ENCODE measurements around the gene PDE7B.

Gene PDE7B

GRCh38 chr6:135880066-135880972 lies 28.8 kb downstream of the PDE7B start:
- Mint-ChIP-seq H3K27me3 (no peaks in the 10 kb centered on the region), H3K9me3 (no peaks in the 10 kb centered on the region), H3K4me3 (peak overlapping the region; percentile 82), H3K27ac (ENCODE audit: low read depth) (peak overlapping the region; percentile 96), H3K36me3 (ENCODE audit: insufficient read depth) (peaks cover 5% of the 10 kb centered on the region), H3K4me1 (peaks cover 41% of the 10 kb centered on the region)
- peak; percentile 15 to 28 for DNase-seq (ENCODE audit: low spot score in 2 of 2)
- peak; percentile 96 for ATAC-seq (replicated peaks; ENCODE audit: extremely low read depth, poor library complexity, severe bottlenecking)

DNA sequence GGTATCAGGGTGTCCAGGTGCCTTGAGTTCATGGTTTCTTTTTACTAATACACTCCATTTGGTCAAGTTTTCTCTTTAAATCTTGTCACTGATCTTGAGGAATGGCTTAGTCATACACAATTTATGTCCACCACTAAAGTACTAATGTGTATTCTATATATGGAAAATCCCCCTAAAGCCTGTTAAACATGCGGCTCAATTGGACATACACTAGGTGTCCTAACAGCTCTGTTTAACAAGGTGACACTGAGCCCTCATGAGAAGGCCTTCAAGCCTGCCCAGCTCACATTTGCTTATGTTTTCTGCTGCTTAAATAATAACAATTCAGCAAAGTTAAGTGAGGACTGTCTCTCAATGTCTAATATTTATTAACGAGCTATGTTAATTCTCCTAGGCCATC lies 31.5 kb downstream of the PDE7B start:
- H3K4me3 Mint-ChIP-seq, result no peak overlapping the region
- DNase-seq (ENCODE audit: low spot score in 2 of 2), result no peak
- peaks cover 34% of the 10 kb centered on the region for H3K4me1 Mint-ChIP-seq
- H3K9me3 Mint-ChIP-seq, result no peaks in the 10 kb centered on the region
- peak overlapping the region; percentile 96 for H3K27ac Mint-ChIP-seq (ENCODE audit: low read depth)
- H3K36me3 Mint-ChIP-seq (ENCODE audit: insufficient read depth), result peaks cover 5% of the 10 kb centered on the region
- H3K27me3 Mint-ChIP-seq, result no peaks in the 10 kb centered on the region
- no peak for ATAC-seq (replicated peaks; ENCODE audit: extremely low read depth, poor library complexity, severe bottlenecking)

GRCh38 chr6:135883536-135883935 lies 32.0 kb downstream of the PDE7B start:
- no peaks in the 10 kb centered on the region for H3K9me3 Mint-ChIP-seq
- H3K27ac Mint-ChIP-seq (ENCODE audit: low read depth), result no peak overlapping the region
- peaks cover 34% of the 10 kb centered on the region for H3K4me1 Mint-ChIP-seq
- peaks cover 5% of the 10 kb centered on the region for H3K36me3 Mint-ChIP-seq (ENCODE audit: insufficient read depth)
- DNase-seq (ENCODE audit: low spot score in 2 of 2) (no peak), ATAC-seq (replicated peaks; ENCODE audit: extremely low read depth, poor library complexity, severe bottlenecking) (no peak)
- no peak overlapping the region for H3K4me3 Mint-ChIP-seq
- no peaks in the 10 kb centered on the region for H3K27me3 Mint-ChIP-seq

DNA sequence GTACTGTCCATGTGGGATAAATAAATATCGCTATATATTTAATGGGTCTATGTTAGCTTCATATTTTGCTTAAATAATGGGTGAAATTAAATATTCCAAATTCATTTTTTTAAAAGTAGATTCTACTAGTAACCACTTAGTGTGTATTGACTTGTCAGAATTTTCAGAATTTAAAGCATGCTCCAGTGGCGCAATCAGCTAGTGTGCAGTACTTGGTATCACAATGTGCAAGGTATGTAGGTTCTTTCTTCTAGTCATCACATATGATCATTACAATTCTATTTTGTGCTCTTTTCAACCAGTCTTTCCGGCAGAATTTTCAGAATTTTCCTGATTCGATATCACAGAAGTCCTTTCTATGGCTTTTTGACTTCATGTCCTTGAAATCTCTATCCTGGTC lies 32.6 kb downstream of the PDE7B start:
- H3K36me3 Mint-ChIP-seq (ENCODE audit: insufficient read depth), result peaks cover 5% of the 10 kb centered on the region
- no peak for DNase-seq (ENCODE audit: low spot score in 2 of 2)
- H3K27ac Mint-ChIP-seq (ENCODE audit: low read depth), result no peak overlapping the region
- H3K4me3 Mint-ChIP-seq, result no peak overlapping the region
- H3K9me3 Mint-ChIP-seq, result no peaks in the 10 kb centered on the region
- H3K4me1 Mint-ChIP-seq, result peaks cover 34% of the 10 kb centered on the region
- no peak for ATAC-seq (replicated peaks; ENCODE audit: extremely low read depth, poor library complexity, severe bottlenecking)
- H3K27me3 Mint-ChIP-seq, result no peaks in the 10 kb centered on the region

- Mint-ChIP-seq H3K9me3 (no peaks in the 10 kb centered on the region), H3K4me1 (peaks cover 6% of the 10 kb centered on the region)
- ATAC-seq (replicated peaks; ENCODE audit: extremely low read depth, poor library complexity, severe bottlenecking), result no peak
These were observed 35.6 kb downstream of the PDE7B start for GRCh38 chr6:135887069-135887468.

GRCh38 chr6:135888818-135889217 lies 37.3 kb downstream of the PDE7B start:
- Mint-ChIP-seq H3K27ac (ENCODE audit: low read depth) (no peak overlapping the region), H3K9me3 (no peaks in the 10 kb centered on the region), H3K4me3 (no peak overlapping the region), H3K4me1 (no peaks in the 10 kb centered on the region), H3K36me3 (ENCODE audit: insufficient read depth) (no peaks in the 10 kb centered on the region), H3K27me3 (no peaks in the 10 kb centered on the region)
- DNase-seq (ENCODE audit: low spot score in 2 of 2) (no peak), ATAC-seq (replicated peaks; ENCODE audit: extremely low read depth, poor library complexity, severe bottlenecking) (no peak)

More at GRCh38 chr6:135887069-135887468, 35.6 kb downstream of the PDE7B start:
- H3K27me3 Mint-ChIP-seq, result no peaks in the 10 kb centered on the region
- no peaks in the 10 kb centered on the region for H3K36me3 Mint-ChIP-seq (ENCODE audit: insufficient read depth)
- DNase-seq (ENCODE audit: low spot score in 2 of 2), result no peak
- no peak overlapping the region for H3K27ac Mint-ChIP-seq (ENCODE audit: low read depth)
- no peak overlapping the region for H3K4me3 Mint-ChIP-seq

DNA sequence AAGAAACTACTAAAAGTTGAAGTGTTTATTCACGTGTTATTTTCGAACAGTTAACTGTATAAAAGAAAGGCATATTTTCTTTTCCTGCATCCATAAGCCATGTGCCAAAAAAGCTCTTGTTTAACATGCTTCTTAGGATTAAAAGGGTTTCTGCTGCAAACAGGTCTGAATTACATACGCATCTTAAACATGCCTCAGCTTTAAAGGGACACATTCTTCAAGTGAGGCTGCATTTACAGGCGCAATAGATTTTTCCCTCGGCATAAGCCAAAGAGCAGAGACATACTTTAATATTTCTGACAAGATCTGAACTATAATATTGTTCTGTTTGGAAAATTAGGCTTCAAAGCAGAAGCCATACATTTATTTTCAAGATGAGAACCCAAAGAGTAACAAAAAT lies 39.4 kb downstream of the PDE7B start:
- DNase-seq (ENCODE audit: low spot score in 2 of 2) (no peak), ATAC-seq (replicated peaks; ENCODE audit: extremely low read depth, poor library complexity, severe bottlenecking) (no peak)
- H3K36me3 Mint-ChIP-seq (ENCODE audit: insufficient read depth), result no peaks in the 10 kb centered on the region
- H3K27ac Mint-ChIP-seq (ENCODE audit: low read depth), result no peak overlapping the region
- no peaks in the 10 kb centered on the region for H3K9me3 Mint-ChIP-seq
- H3K4me3 Mint-ChIP-seq, result no peak overlapping the region
- no peaks in the 10 kb centered on the region for H3K4me1 Mint-ChIP-seq
- H3K27me3 Mint-ChIP-seq, result no peaks in the 10 kb centered on the region

GRCh38 chr6:135891710-135892109 lies 40.2 kb downstream of the PDE7B start:
- H3K27ac Mint-ChIP-seq (ENCODE audit: low read depth), result no peak overlapping the region
- H3K4me3 Mint-ChIP-seq, result no peak overlapping the region
- ATAC-seq (replicated peaks; ENCODE audit: extremely low read depth, poor library complexity, severe bottlenecking) (no peak), DNase-seq (ENCODE audit: low spot score in 2 of 2) (no peak)
- H3K36me3 Mint-ChIP-seq (ENCODE audit: insufficient read depth), result no peaks in the 10 kb centered on the region
- H3K4me1 Mint-ChIP-seq, result no peaks in the 10 kb centered on the region
- H3K27me3 Mint-ChIP-seq, result no peaks in the 10 kb centered on the region
- no peaks in the 10 kb centered on the region for H3K9me3 Mint-ChIP-seq

DNA sequence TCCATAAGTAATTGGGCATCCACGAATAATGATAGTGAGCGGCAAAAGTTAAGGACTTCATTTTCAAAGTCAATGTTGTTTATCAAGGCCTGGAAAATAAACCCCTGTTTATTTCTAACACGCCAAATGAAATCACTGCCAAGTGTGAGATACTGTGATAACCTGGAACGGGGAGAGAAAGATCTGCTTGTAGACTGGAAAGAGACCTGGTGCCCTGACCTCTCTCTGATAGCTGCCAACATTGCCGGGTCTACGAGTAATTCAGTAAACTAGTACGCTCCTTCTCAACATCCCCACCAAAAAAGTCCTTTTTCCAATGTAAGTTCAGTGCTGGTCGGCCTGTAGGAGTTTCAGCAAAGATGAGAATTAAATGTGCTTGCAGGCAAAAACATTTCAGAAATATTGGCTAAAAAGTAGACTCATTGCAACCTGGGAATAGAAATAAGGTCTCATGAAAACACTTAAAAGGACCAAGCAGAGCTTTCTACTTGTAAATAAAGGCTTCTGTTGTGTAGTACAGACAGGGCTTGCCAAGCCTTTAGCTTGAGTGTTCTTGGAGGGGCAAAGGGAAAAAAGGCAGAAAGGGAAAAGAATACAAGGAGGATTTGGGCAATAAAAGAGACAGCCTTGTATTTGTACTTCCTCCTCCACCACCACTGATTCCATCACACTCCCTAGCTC lies 43.9 kb downstream of the PDE7B start:
- ATAC-seq (replicated peaks; ENCODE audit: extremely low read depth, poor library complexity, severe bottlenecking), result no peak
- no peaks in the 10 kb centered on the region for H3K4me1 Mint-ChIP-seq
- H3K36me3 Mint-ChIP-seq (ENCODE audit: insufficient read depth), result no peaks in the 10 kb centered on the region
- DNase-seq (ENCODE audit: low spot score in 2 of 2), result no peak
- no peaks in the 10 kb centered on the region for H3K27me3 Mint-ChIP-seq
- H3K27ac Mint-ChIP-seq (ENCODE audit: low read depth), result no peak overlapping the region
- H3K9me3 Mint-ChIP-seq, result no peaks in the 10 kb centered on the region
- H3K4me3 Mint-ChIP-seq, result no peak overlapping the region

DNA sequence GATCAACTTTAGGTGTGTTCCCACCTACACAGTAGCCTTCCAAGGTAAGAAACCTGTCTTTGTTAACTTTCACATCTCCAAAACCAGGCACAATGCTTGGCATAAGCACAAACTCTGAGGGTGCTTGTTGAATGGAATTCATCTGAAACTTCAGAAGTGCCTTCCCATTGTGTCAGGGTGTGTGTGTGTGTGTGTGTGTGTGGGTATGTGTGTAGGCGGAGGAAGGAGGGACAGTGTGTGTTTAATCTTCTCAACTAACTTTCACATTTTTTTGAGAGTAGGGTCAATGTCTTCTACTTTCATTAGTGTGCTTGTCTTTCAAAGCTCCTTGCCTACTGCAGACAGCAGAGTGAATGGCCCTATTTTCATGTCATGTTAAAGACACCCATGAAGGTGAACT lies 45.6 kb downstream of the PDE7B start:
- DNase-seq (ENCODE audit: low spot score in 2 of 2) (no peak), ATAC-seq (replicated peaks; ENCODE audit: extremely low read depth, poor library complexity, severe bottlenecking) (no peak)
- Mint-ChIP-seq H3K27me3 (no peaks in the 10 kb centered on the region), H3K4me1 (no peaks in the 10 kb centered on the region), H3K4me3 (no peak overlapping the region), H3K27ac (ENCODE audit: low read depth) (no peak overlapping the region), H3K9me3 (no peaks in the 10 kb centered on the region), H3K36me3 (ENCODE audit: insufficient read depth) (no peaks in the 10 kb centered on the region)

DNA sequence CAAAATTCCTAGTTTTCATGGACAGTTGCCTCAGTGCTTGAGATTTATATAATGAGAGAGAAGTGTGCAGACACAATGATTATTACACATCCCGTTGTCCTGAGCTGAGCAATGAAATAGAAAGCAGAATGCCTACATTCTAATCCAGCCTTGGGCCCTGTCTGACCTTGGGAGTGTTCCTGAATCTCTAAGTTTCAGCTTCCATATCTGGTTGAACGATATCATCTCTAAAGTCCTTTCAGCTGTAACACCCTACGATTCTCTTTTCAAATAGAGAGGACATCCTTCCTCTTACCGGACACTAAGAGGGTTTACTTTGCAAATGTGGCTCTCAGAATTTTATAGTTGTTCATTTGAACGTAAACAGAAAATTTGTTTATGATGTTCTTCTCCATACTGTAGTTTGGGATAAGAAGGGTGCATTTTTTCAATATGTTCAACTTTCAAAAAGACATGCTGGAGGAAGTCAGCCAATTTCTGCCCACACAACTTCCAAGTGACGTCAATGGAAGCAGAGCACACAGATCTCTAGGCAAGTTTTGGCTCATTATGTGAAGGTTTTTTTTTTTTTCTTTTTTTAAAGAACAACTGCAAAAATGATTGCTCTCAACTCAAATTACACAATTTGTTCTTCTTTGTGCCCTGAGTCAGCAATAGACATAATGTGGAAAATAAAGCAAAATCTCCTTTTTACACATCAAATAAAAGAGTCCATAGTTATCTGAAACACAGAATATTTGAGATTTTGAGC lies 50.4 kb downstream of the PDE7B start:
- Mint-ChIP-seq H3K9me3 (no peaks in the 10 kb centered on the region), H3K27me3 (no peaks in the 10 kb centered on the region), H3K4me3 (no peak overlapping the region), H3K36me3 (ENCODE audit: insufficient read depth) (no peaks in the 10 kb centered on the region), H3K4me1 (no peaks in the 10 kb centered on the region), H3K27ac (ENCODE audit: low read depth) (no peak overlapping the region)
- no peak for ATAC-seq (replicated peaks; ENCODE audit: extremely low read depth, poor library complexity, severe bottlenecking)
- DNase-seq (ENCODE audit: low spot score in 2 of 2), result no peak

GRCh38 chr6:135902756-135903331 lies 51.3 kb downstream of the PDE7B start:
- Mint-ChIP-seq H3K27me3 (no peaks in the 10 kb centered on the region), H3K4me3 (no peak overlapping the region), H3K36me3 (ENCODE audit: insufficient read depth) (no peaks in the 10 kb centered on the region), H3K4me1 (no peaks in the 10 kb centered on the region), H3K9me3 (no peaks in the 10 kb centered on the region), H3K27ac (ENCODE audit: low read depth) (no peak overlapping the region)
- ATAC-seq (replicated peaks; ENCODE audit: extremely low read depth, poor library complexity, severe bottlenecking) (no peak), DNase-seq (ENCODE audit: low spot score in 2 of 2) (no peak)

Data from central memory CD8-positive, alpha-beta T cell (primary cell).